ENCODE data around the gene DAB1. TPM values are rescaled to one million over a fixed set of nuclear protein-coding genes. Genes with fewer than 3 reads are reported as not detected.

Gene DAB1
- total RNA-seq, 1 donor from 2014 or later: 1.9 TPM

DNA sequence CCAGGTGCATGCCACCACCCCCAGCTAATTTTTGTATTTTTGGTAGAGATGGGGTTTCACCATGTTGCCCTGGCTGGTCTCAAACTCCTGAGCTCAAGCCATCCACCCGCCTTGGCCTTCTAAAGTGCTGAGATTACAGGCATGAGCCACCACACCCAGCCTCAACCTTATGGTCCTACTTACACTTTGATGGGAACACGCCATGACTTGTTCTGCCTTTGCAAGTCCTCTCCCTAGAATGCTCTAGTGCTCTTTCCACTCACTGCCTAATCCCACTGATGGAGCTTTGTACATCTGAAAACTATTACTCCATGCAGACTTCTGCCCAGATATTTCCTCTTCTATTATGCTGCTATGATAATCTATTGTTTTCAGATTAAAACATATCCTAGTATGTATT is 174.3 kb downstream of the DAB1 start:
- Mint-ChIP-seq H3K4me1 (peaks cover 12% of the 10 kb centered on the region), H3K36me3 (peaks cover 3% of the 10 kb centered on the region), H3K4me3 (no peak overlapping the region), H3K27ac (no peak overlapping the region), H3K9me3 (peaks cover 16% of the 10 kb centered on the region), H3K27me3 (ENCODE audit: low read depth) (no peaks in the 10 kb centered on the region)
- no peak for DNase-seq (ENCODE audit: low spot score in 2 of 2, unreplicated experiment in 2 of 2)
- TF ChIP-seq, protein P1, sequence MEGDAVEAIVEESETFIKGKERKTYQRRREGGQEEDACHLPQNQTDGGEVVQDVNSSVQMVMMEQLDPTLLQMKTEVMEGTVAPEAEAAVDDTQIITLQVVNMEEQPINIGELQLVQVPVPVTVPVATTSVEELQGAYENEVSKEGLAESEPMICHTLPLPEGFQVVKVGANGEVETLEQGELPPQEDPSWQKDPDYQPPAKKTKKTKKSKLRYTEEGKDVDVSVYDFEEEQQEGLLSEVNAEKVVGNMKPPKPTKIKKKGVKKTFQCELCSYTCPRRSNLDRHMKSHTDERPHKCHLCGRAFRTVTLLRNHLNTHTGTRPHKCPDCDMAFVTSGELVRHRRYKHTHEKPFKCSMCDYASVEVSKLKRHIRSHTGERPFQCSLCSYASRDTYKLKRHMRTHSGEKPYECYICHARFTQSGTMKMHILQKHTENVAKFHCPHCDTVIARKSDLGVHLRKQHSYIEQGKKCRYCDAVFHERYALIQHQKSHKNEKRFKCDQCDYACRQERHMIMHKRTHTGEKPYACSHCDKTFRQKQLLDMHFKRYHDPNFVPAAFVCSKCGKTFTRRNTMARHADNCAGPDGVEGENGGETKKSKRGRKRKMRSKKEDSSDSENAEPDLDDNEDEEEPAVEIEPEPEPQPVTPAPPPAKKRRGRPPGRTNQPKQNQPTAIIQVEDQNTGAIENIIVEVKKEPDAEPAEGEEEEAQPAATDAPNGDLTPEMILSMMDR (IDR thresholded peaks at IDR 0.05; ENCODE audit: unreplicated experiment): no peak

DNA sequence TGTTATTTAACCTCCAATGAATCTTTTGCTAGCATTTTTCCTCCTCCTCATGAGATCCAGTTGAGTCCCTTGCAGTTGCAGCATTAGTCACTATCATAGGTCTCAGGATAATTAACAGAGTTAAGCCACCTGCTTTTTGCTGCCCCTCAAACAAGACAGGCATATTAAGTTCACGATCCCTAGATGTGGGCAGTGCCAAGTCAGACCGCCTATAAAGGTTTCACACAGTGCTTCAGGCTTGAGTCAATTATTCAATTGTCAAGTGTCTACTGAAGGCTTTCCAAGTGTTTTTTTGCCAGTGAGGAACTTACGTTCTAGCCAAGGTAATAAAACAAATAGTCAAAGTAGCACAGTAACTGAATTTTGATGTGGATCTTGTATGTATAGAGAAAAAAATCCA is 175.0 kb downstream of the DAB1 start:
- Mint-ChIP-seq H3K27me3 (ENCODE audit: low read depth) (peaks cover 4% of the 10 kb centered on the region), H3K27ac (no peak overlapping the region), H3K4me1 (peaks cover 9% of the 10 kb centered on the region), H3K36me3 (peaks cover 3% of the 10 kb centered on the region), H3K9me3 (peaks cover 16% of the 10 kb centered on the region), H3K4me3 (no peak overlapping the region)
- TF ChIP-seq, protein P1 (IDR thresholded peaks at IDR 0.05; ENCODE audit: unreplicated experiment): no peak
- DNase-seq (ENCODE audit: low spot score in 2 of 2, unreplicated experiment in 2 of 2): no peak

- Mint-ChIP-seq H3K4me1 (peaks cover 31% of the 10 kb centered on the region), H3K27ac (no peak overlapping the region), H3K36me3 (no peaks in the 10 kb centered on the region), H3K4me3 (no peak overlapping the region), H3K27me3 (ENCODE audit: low read depth) (peaks cover under 1% of the 10 kb centered on the region), H3K9me3 (no peaks in the 10 kb centered on the region)
- TF ChIP-seq, protein P1 (IDR thresholded peaks at IDR 0.05; ENCODE audit: unreplicated experiment): no peak
- DNase-seq (ENCODE audit: low spot score in 2 of 2, unreplicated experiment in 2 of 2): no peak
Measured at GRCh38 chr1:57238233-57238781, 185.6 kb downstream of the DAB1 start.

GRCh38 chr1:57235730-57236510 is 187.9 kb downstream of the DAB1 start:
- Mint-ChIP-seq H3K4me1 (peaks cover 31% of the 10 kb centered on the region), H3K36me3 (no peaks in the 10 kb centered on the region), H3K4me3 (no peak overlapping the region), H3K9me3 (no peaks in the 10 kb centered on the region), H3K27ac (no peak overlapping the region), H3K27me3 (ENCODE audit: low read depth) (peaks cover 6% of the 10 kb centered on the region)
- TF ChIP-seq, protein P1 (IDR thresholded peaks at IDR 0.05; ENCODE audit: unreplicated experiment): no peak
- DNase-seq (ENCODE audit: low spot score in 2 of 2, unreplicated experiment in 2 of 2): no peak

DNA sequence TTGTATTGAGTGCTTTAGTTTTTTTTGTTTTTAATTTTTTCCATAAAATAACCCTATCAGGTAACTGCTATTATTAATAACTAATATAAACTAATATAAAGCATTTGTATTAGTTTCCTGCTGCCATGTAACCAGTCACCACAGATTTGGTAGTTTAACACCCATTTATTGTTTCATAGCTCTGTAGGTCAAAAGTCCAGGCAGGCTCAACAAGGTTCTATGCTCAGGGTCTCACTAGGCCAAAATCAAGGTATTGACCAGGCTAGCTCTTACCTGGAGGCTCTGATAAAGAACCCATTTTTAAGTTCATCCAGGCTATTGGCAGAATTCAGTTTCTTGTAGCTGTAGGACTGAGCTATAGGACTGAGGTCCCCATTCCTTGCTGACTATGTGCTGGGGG is 189.4 kb downstream of the DAB1 start:
- Mint-ChIP-seq H3K9me3 (no peaks in the 10 kb centered on the region), H3K36me3 (no peaks in the 10 kb centered on the region), H3K27me3 (ENCODE audit: low read depth) (peaks cover 6% of the 10 kb centered on the region), H3K4me1 (peaks cover 25% of the 10 kb centered on the region), H3K4me3 (no peak overlapping the region), H3K27ac (no peak overlapping the region)
- DNase-seq (ENCODE audit: low spot score in 2 of 2, unreplicated experiment in 2 of 2): no peak
- TF ChIP-seq, protein P1 (IDR thresholded peaks at IDR 0.05; ENCODE audit: unreplicated experiment): no peak
